ENCODE results near the gene PSMD3. TPM values are rescaled to one million over a fixed set of nuclear protein-coding genes. Genes with fewer than 3 reads are reported as not detected.

Gene PSMD3
- total and polyA plus RNA-seq, 7 donors: 137 to 392 (median 221) TPM

GRCh38 chr17:39950871-39951348, 29.7 kb upstream of the PSMD3 start:
- ATAC-seq (no peak), DNase-seq (peak in 1 of 2 donors; percentile 62)
- H3K4me1 ChIP-seq: peaks cover 5% of the 10 kb centered on the region
- no peak overlapping the region for H3K27ac ChIP-seq
- intact Hi-C loops (cut with DNase I): no loop called here
- H3K4me3 ChIP-seq: no peak overlapping the region
- no peak for TF ChIP-seq CTCF (IDR thresholded peaks at IDR 0.05)
- no peaks in the 10 kb centered on the region for H3K9me3 ChIP-seq
- WGBS, 3 donors: 39 to 66% (median 51%) methylated on average over 5 of the region's 5 CpGs
- no peaks in the 10 kb centered on the region for H3K36me3 ChIP-seq (ENCODE audit: insufficient read depth in 1 of 2, low read depth in 1 of 2)
- no peaks in the 10 kb centered on the region for H3K27me3 ChIP-seq (ENCODE audit: insufficient read depth in 3 of 3, low read length in 2 of 3)

DNA sequence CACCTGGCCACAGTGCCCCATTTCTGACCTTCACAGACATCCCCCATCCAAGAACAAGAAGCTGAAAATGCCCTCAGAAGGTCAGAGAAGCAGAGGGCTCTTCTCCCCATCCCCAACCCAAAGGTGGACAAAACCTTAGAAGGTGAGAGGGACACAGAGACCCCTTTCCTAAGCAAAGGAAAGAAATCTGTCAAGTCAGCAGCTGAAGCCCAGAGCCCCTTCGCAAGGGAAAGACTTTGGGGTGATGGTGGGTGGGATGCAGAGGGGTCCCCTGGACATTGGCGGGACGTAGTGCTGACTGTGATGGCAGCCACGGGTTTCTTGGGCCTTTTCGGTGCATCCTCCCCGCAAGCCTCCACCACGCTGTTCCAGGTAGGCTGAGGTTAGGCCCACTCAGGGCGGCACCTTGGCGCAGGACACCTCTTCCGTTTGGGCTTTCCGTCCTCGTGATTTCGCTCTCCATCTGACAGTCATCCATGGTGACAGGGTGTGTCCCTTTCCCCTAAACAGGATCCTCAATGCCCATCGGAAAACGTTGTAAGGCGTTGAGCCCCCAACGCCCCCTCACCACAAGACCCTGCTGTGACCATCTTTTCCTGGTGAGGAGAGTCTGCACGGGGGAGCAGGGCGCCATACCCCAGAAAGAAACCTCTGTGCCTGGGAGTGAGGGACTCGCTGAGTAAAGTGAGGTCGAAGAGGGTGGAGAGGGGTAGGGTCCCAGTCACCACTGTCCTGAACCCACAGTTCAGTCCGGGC, 28.5 kb upstream of the PSMD3 start:
- intact Hi-C loops (cut with DNase I): no loop called here
- H3K4me1 ChIP-seq: peaks cover 5% of the 10 kb centered on the region
- H3K9me3 ChIP-seq: no peaks in the 10 kb centered on the region
- no peak for ATAC-seq
- no peaks in the 10 kb centered on the region for H3K36me3 ChIP-seq (ENCODE audit: insufficient read depth in 1 of 2, low read depth in 1 of 2)
- no peak for TF ChIP-seq CTCF (IDR thresholded peaks at IDR 0.05)
- no peaks in the 10 kb centered on the region for H3K27me3 ChIP-seq (ENCODE audit: insufficient read depth in 3 of 3, low read length in 2 of 3)
- peak overlapping the region; percentile 59 for H3K27ac ChIP-seq
- WGBS, 3 donors: 60 to 67% (median 65%) methylated on average over 22 of the region's 22 CpGs
- H3K4me3 ChIP-seq: peak overlapping the region; percentile 54
- DNase-seq: peak; percentile 35 to 64

DNA sequence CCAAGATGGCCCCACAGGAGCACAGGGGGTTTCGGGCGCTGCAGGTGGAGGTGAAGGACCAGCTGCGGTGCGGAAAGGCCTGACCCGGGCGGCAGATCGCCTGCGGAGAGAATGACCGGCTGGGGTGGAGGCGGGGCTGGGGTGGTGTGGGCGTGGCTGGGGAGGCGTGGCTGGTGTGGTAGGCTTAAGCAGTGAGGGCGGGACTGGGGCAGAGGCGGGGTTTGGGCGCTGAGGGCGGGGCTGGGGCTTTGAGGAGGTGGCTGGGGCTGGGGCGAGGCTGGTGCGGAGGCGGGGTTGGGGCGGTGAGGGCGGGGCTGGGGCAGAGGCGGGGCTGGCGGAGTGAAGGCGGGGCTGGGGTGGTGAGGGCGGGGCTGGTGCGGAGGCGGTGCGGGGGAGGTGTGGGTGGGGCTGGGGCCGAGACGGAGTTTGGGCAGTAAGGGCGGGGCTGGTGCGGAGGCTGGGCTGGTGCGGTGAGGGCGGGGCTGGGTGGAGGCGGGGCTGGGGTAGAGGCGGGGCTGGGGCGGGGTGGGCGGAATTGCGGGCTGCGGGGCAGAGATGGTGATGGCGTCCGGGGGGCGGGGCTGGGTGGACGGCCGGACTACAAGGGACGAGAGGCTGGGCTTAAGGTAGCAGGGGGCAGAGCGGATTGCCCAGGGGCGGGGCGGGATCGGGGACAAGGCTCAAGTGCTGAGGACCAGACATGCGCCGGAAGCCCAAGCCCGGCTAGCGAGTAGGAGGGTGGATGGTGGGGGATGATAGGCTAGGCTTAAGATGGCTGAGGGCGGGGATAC, 27.7 kb upstream of the PSMD3 start:
- peak overlapping the region; percentile 68 for H3K27ac ChIP-seq
- H3K9me3 ChIP-seq: no peaks in the 10 kb centered on the region
- ATAC-seq (peak; percentile 93 to 95 (median 94)), DNase-seq (peak; percentile 98 to 99)
- intact Hi-C loops (cut with DNase I): no loop called here
- peaks cover 5% of the 10 kb centered on the region for H3K4me1 ChIP-seq
- H3K4me3 ChIP-seq: peak overlapping the region; percentile 61
- TF ChIP-seq CTCF (IDR thresholded peaks at IDR 0.05): no peak
- 1 to 2% (median 1%) methylated on average over 34 to 55 of the region's 55 CpGs for WGBS, 3 donors
- H3K36me3 ChIP-seq (ENCODE audit: insufficient read depth in 1 of 2, low read depth in 1 of 2): no peaks in the 10 kb centered on the region
- no peaks in the 10 kb centered on the region for H3K27me3 ChIP-seq (ENCODE audit: insufficient read depth in 3 of 3, low read length in 2 of 3)

DNA sequence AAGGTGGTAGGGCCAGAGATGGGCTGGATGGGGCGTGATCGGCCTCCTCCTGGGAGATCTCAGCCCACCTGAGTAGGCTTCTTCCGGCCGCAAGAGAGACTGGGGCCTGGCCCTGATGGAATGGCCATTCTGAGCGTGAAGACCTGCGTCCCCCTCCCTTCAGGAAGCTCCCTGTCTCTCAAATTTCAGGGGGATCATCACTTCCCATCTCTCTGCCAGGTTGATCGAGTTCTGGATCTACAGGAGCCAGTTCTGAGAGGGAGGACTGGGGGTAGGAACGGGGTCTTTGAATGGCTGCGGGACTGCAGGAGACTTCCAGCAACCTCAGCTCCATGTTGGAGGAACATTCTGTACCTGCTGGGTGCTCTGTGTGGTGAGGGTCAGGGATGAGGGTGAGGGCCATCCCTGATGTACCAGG, 27.1 kb upstream of the PSMD3 start:
- ATAC-seq: no peak
- H3K4me3 ChIP-seq: peak overlapping the region; percentile 61
- no peak for TF ChIP-seq CTCF (IDR thresholded peaks at IDR 0.05)
- H3K4me1 ChIP-seq: peaks cover 5% of the 10 kb centered on the region
- H3K27me3 ChIP-seq (ENCODE audit: insufficient read depth in 3 of 3, low read length in 2 of 3): no peaks in the 10 kb centered on the region
- 29 to 41% (median 38%) methylated on average over 8 to 9 of the region's 9 CpGs for WGBS, 3 donors
- intact Hi-C loops (cut with DNase I): no loop called here
- DNase-seq: no peak
- no peaks in the 10 kb centered on the region for H3K9me3 ChIP-seq
- H3K27ac ChIP-seq: peak overlapping the region; percentile 68
- no peaks in the 10 kb centered on the region for H3K36me3 ChIP-seq (ENCODE audit: insufficient read depth in 1 of 2, low read depth in 1 of 2)
